ENCODE results near the gene AGA.

DNA sequence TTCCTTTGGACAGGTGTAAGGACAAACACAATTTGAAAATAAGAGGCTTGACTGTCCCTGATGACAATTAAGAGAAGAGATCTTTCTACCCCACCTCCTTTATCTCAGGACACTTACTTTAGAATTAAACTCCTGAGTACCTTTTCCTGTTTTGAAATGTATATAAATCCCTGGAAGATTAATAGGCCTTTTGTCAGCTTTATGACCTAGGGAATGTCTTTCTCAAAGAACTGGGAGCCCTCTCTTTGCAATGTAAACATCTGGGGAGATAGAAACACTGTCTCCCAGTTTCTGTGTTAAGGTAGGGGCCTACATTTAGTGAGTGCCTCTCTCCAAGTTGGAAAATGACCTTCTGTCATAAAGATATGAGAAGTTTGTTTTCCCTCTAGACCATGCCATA, 31.7 kb downstream of the AGA start:
- TF ChIP-seq, protein P1, sequence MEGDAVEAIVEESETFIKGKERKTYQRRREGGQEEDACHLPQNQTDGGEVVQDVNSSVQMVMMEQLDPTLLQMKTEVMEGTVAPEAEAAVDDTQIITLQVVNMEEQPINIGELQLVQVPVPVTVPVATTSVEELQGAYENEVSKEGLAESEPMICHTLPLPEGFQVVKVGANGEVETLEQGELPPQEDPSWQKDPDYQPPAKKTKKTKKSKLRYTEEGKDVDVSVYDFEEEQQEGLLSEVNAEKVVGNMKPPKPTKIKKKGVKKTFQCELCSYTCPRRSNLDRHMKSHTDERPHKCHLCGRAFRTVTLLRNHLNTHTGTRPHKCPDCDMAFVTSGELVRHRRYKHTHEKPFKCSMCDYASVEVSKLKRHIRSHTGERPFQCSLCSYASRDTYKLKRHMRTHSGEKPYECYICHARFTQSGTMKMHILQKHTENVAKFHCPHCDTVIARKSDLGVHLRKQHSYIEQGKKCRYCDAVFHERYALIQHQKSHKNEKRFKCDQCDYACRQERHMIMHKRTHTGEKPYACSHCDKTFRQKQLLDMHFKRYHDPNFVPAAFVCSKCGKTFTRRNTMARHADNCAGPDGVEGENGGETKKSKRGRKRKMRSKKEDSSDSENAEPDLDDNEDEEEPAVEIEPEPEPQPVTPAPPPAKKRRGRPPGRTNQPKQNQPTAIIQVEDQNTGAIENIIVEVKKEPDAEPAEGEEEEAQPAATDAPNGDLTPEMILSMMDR (IDR thresholded peaks at IDR 0.05): no peak
- no peak for TF ChIP-seq RFX5 (IDR thresholded peaks at IDR 0.05; ENCODE audit: low read length)
- no peak for TF ChIP-seq FOXJ3 (CRISPR knock-in tag; IDR thresholded peaks at IDR 0.05)
- TF ChIP-seq EP300 (IDR thresholded peaks at IDR 0.05; ENCODE audit: borderline replicate concordance in 1 of 2, low read depth in 1 of 2, low read length in 1 of 2): no peak

Data from SK-N-SH (cell line).